Mesenchymal stem cell (in vitro differentiated cells and primary cell): ENCODE results near the gene IL1A. TPM values are rescaled to one million over a fixed set of nuclear protein-coding genes. Genes with fewer than 3 reads are reported as not detected.
"Not testable (repeated sequence)": the region's sequence is repeated elsewhere in the genome, so short reads cannot be mapped to it uniquely, and the experiment has no call there.

ENCODE experiments used
- DNase-seq: peaks from one replicate; pipeline ENCODE4 v3.0.0-alpha.2; 2013
- H2AFZ ChIP-seq: one replicate; pipeline ENCODE4 v1.6.1; 2013; ENCODE audit warnings: low read depth, mild to moderate bottlenecking, control low read depth, inconsistent platforms, low read length, moderate library complexity
- H2AK5ac ChIP-seq: 2 replicates; pipeline ENCODE4 v1.6.1; 2013; ENCODE audit warnings: low read length, moderate library complexity, mild to moderate bottlenecking, inconsistent platforms; ENCODE audit not compliant: severe bottlenecking
- H2BK120ac ChIP-seq: one replicate; pipeline ENCODE4 v1.6.1; 2013; ENCODE audit warnings: low read depth, mild to moderate bottlenecking, inconsistent platforms, low read length, moderate library complexity
- H2BK12ac ChIP-seq, 2 experiments: one replicate each; pipeline ENCODE4 v1.6.1; 2013; ENCODE audit warnings: inconsistent platforms in 2 of 2, low read length in 2 of 2, mild to moderate bottlenecking in 2 of 2, moderate library complexity in 2 of 2, control low read depth in 1 of 2
- H2BK15ac ChIP-seq: one replicate; pipeline ENCODE4 v1.6.1; 2013; ENCODE audit warnings: mild to moderate bottlenecking, low read depth, inconsistent platforms; ENCODE audit not compliant: poor library complexity, severe bottlenecking
- H2BK5ac ChIP-seq: 2 replicates; pipeline ENCODE4 v1.6.1; 2013; ENCODE audit warnings: low read depth, mild to moderate bottlenecking, low read length, control low read depth, inconsistent platforms; ENCODE audit not compliant: poor library complexity, severe bottlenecking
- H3K14ac ChIP-seq, 2 experiments: one replicate each; pipeline ENCODE4 v1.6.1; 2013; ENCODE audit warnings: inconsistent platforms in 2 of 2, low read length in 2 of 2, control low read depth in 1 of 2, mild to moderate bottlenecking in 1 of 2, moderate library complexity in 1 of 2
- H3K18ac ChIP-seq, 2 experiments: one replicate each; pipeline ENCODE4 v1.6.1; 2013; ENCODE audit warnings: inconsistent platforms in 2 of 2, low read length in 2 of 2, control low read depth in 1 of 2, low read depth in 1 of 2, mild to moderate bottlenecking in 1 of 2
- H3K23ac ChIP-seq, 2 experiments: one replicate each; pipeline ENCODE4 v1.6.1; 2013; ENCODE audit warnings: inconsistent platforms in 2 of 2, low read length in 2 of 2, mild to moderate bottlenecking in 2 of 2, moderate library complexity in 2 of 2, control low read depth in 1 of 2
- H3K27ac ChIP-seq: 2 replicates; pipeline ENCODE4 v1.5.1; 2013; ENCODE audit warnings: mild to moderate bottlenecking, moderate library complexity, low read length, control low read depth, inconsistent platforms; ENCODE audit not compliant: poor library complexity, severe bottlenecking
- H3K27me3 ChIP-seq, 2 experiments: 2 replicates each; pipeline versions ENCODE4 v1.6.1 to v1.7.0; 2013; ENCODE audit warnings: low read length in 2 of 2, mild to moderate bottlenecking in 2 of 2, moderate library complexity in 2 of 2, control low read depth in 1 of 2, inconsistent platforms in 1 of 2; ENCODE audit not compliant: control insufficient read depth in 1 of 2, insufficient read depth in 1 of 2
- H3K36me3 ChIP-seq, 2 experiments: 2 replicates each; pipeline versions ENCODE4 v1.6.1 to v1.7.0; 2013; ENCODE audit warnings: low read length in 2 of 2, control low read depth in 1 of 2, inconsistent platforms in 1 of 2, low read depth in 1 of 2, mild to moderate bottlenecking in 1 of 2; ENCODE audit not compliant: insufficient read depth in 2 of 2, control insufficient read depth in 1 of 2
- H3K4ac ChIP-seq, 2 experiments: one replicate each; pipeline ENCODE4 v1.6.1; 2013; ENCODE audit warnings: inconsistent platforms in 2 of 2, low read length in 2 of 2, mild to moderate bottlenecking in 2 of 2, moderate library complexity in 2 of 2, control low read depth in 1 of 2, low read depth in 1 of 2
- H3K4me1 ChIP-seq: 2 replicates; pipeline ENCODE4 v1.6.1; 2013; ENCODE audit warnings: low read depth, low read length, control low read depth; ENCODE audit not compliant: control insufficient read depth, insufficient read depth
- H3K4me2 ChIP-seq: 2 replicates; pipeline ENCODE4 v1.6.1; 2013; ENCODE audit warnings: low read length, mild to moderate bottlenecking, inconsistent platforms; ENCODE audit not compliant: poor library complexity, severe bottlenecking
- H3K4me3 ChIP-seq, 2 experiments: 2 replicates each; pipeline versions ENCODE4 v1.5.1 to v1.7.0; 2013; ENCODE audit warnings: low read length in 2 of 2, mild to moderate bottlenecking in 2 of 2, control low read depth in 1 of 2, low read depth in 1 of 2; ENCODE audit not compliant: insufficient read depth in 1 of 2
- H3K79me1 ChIP-seq: replicated peaks from 2 replicates; pipeline ENCODE4 v1.6.1; 2013; ENCODE audit warnings: mild to moderate bottlenecking, control low read depth, low read length, inconsistent platforms; ENCODE audit not compliant: poor library complexity, severe bottlenecking
- H3K9ac ChIP-seq: 2 replicates; pipeline ENCODE4 v1.7.0; 2013; ENCODE audit warnings: mild to moderate bottlenecking, low read length, moderate library complexity
- H3K9me3 ChIP-seq: 2 replicates; pipeline ENCODE4 v1.7.0; 2013; ENCODE audit warnings: mild to moderate bottlenecking, low read length; ENCODE audit not compliant: control insufficient read depth
- H4K8ac ChIP-seq: one replicate; pipeline ENCODE4 v1.6.1; 2013; ENCODE audit warnings: inconsistent platforms, mild to moderate bottlenecking, low read length, moderate library complexity
- H4K91ac ChIP-seq: one replicate; pipeline ENCODE4 v1.6.1; 2013; ENCODE audit warnings: mild to moderate bottlenecking, low read length, inconsistent platforms
- WGBS: methylation state at CpG from one replicate; pipeline ENCODE4 v1.1.7; 2013; ENCODE audit warnings: mixed read lengths; 5-methylcytosine and 5-hydroxymethylcytosine counted together
- polyA plus RNA-seq, 2 experiments: library from polyadenylated mRNA; stranded (reverse); fragments of 200-250 nt; gene quantifications; one replicate each; pipeline ENCODE4 v1.2.3, GENCODE V29; 2013

The IL1A gene
- 0.72 TPM for polyA plus RNA-seq (2013, experiment 1 of 2)
- 0.84 TPM for polyA plus RNA-seq (2013, experiment 2 of 2)

DNA sequence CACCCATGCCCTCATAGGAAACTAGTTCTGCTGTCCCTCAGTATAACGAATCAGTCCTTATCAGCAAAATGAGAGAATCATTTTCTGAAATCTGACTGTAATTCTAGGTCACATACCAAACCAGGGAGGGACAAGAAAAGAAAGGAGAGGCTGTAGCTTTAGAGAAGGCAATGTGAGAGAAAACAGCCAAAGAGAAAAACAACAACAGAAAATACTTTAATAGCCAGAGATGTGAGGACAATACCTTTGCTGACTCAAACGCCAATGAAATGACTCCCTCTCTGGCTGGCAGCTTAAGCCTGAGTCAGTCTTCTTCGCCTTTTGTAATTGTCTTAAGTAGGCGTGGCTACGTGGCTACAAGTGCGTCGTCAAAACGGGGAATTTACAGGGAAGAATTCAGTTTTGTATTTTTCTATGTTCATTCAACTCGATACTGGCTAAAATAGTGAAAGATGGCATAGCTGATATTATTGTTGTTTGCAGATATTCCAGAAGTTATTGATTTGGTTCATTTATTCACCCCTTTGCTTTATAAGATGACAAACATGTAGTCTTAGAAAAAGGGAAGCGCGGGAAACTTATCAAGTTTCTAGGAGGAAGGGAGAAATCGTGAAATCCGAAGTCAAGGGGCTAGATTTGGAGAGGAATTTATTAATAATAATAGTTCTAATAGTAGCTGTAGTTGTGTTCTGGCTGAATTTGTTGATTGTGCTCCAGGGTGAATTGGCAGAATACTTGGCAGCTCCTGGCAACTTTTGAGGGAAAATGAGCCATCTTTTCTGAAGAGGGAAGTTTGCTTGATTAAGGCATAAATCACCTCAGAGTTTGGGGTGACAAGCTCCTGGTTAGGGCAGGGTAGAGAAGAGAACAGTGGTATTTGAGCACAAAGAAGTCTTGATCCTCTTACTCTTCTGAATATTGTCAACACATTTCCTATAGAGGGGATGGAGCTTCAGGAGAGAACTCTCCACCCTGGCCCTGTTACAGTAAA is at the start of gene IL1A:
TSS of gene IL1A (minus strand) at position 295 of the 991 bp plus-strand sequence. CDS start 723 bp downstream, outside the sequence.
- WGBS = 34% methylated on average over 13 of the region's 13 CpGs
- Histone ChIP-seq H2BK5ac (no peak within 1 kb of the TSS), H2AFZ (no peak within 1 kb of the TSS)

GRCh38 chr2:112833976-112834375 is 49.7 kb upstream of the IL1A start:
- Histone ChIP-seq H2BK12ac (no peak overlapping the region), H3K18ac (no peak overlapping the region), H3K4me2 (no peak overlapping the region), H3K4me1 (peaks cover 3% of the 10 kb centered on the region), H2AFZ (no peak overlapping the region), H4K8ac (no peak overlapping the region), H3K27ac (no peak overlapping the region), H3K27me3 (peaks cover 0 to 3% of the 10 kb centered on the region in 2 experiments), H3K9me3 (no peaks in the 10 kb centered on the region), H3K14ac (no peak overlapping the region), H2BK5ac (no peak overlapping the region), H4K91ac (no peak overlapping the region), H2BK120ac (no peak overlapping the region), H2AK5ac (no peak overlapping the region), H3K79me1 (no peaks in the 10 kb centered on the region), H2BK15ac (no peak overlapping the region), H3K23ac (no peak overlapping the region), H3K4me3 (no peak overlapping the region), H3K9ac (no peak overlapping the region), H3K4ac (no peak overlapping the region), H3K36me3 (peaks cover 0 to 4% of the 10 kb centered on the region in 2 experiments)
- no peak for DNase-seq

More for the DNA sequence above, at the start of gene IL1A:
- no peaks in the 10 kb centered on the region for H3K9me3 ChIP-seq
- no peak within 1 kb of the TSS for H3K18ac ChIP-seq
- no peaks in the 10 kb centered on the region for H3K4me1 ChIP-seq
- H3K79me1 ChIP-seq = no peaks in the 10 kb centered on the region
- no peak within 1 kb of the TSS for H3K23ac ChIP-seq
- H3K4me2 ChIP-seq = no peak within 1 kb of the TSS
- no peaks in the 10 kb centered on the region for H3K36me3 ChIP-seq
- H2BK15ac ChIP-seq = no peak within 1 kb of the TSS
- no peak within 1 kb of the TSS for H2BK12ac ChIP-seq
- H4K8ac ChIP-seq = no peak within 1 kb of the TSS
- H3K27me3 ChIP-seq = no peaks in the 10 kb centered on the region
- H2BK120ac ChIP-seq = no peak within 1 kb of the TSS
- H3K27ac ChIP-seq = no peak within 1 kb of the TSS
- H3K4me3 ChIP-seq = peak within 1 kb of the TSS in 1 of 2 experiments; percentile 25
- no peak within 1 kb of the TSS for H3K4ac ChIP-seq
- H3K14ac ChIP-seq = no peak within 1 kb of the TSS
- peak within 1 kb of the TSS; percentile 21 for H3K9ac ChIP-seq
- H4K91ac ChIP-seq = no peak within 1 kb of the TSS
- H2AK5ac ChIP-seq = no peak within 1 kb of the TSS
- peak; percentile 69 for DNase-seq

GRCh38 chr2:112833639-112833931 is 49.3 kb upstream of the IL1A start:
- not testable (repeated sequence) for H2AK5ac ChIP-seq, H3K18ac ChIP-seq, H3K79me1 ChIP-seq, H2BK5ac ChIP-seq, H2AFZ ChIP-seq, H3K9me3 ChIP-seq, H3K23ac ChIP-seq, H4K8ac ChIP-seq, H3K4me3 ChIP-seq, H3K4me1 ChIP-seq, H3K9ac ChIP-seq, H3K27ac ChIP-seq, DNase-seq, H4K91ac ChIP-seq, H3K14ac ChIP-seq, H3K4ac ChIP-seq, H3K27me3 ChIP-seq, H2BK120ac ChIP-seq, H2BK15ac ChIP-seq, H3K4me2 ChIP-seq, H3K36me3 ChIP-seq
- peak overlapping the region in 1 of 2 experiments; percentile 59 for H2BK12ac ChIP-seq
- WGBS = 96% methylated on average over 3 of the region's 5 CpGs

- no peaks in the 10 kb centered on the region for H3K9me3 ChIP-seq
Observed at GRCh38 chr2:112832841-112833638, 48.7 kb upstream of the IL1A start.

More at GRCh38 chr2:112832841-112833638, 48.7 kb upstream of the IL1A start:
- Histone ChIP-seq H3K4me2 (no peak overlapping the region), H3K4me3 (no peak overlapping the region), H4K8ac (no peak overlapping the region), H2AK5ac (no peak overlapping the region), H3K4me1 (peaks cover 3% of the 10 kb centered on the region), H3K18ac (no peak overlapping the region), H2BK12ac (peak overlapping the region in 1 of 2 experiments; percentile 59), H4K91ac (no peak overlapping the region), H2BK5ac (no peak overlapping the region), H3K36me3 (peaks cover 0 to 4% of the 10 kb centered on the region in 2 experiments), H2AFZ (no peak overlapping the region), H2BK120ac (no peak overlapping the region), H3K79me1 (no peaks in the 10 kb centered on the region), H3K27ac (no peak overlapping the region), H3K27me3 (peaks cover 0 to 3% of the 10 kb centered on the region in 2 experiments), H3K4ac (no peak overlapping the region), H3K14ac (peak overlapping the region in 1 of 2 experiments; percentile 94), H3K23ac (no peak overlapping the region), H3K9ac (no peak overlapping the region), H2BK15ac (no peak overlapping the region)
- no peak for DNase-seq
- WGBS = 90% methylated on average over 14 of the region's 14 CpGs
